ENCODE data around the gene ATF1.
"Not testable (repeated sequence)": the region's sequence is repeated elsewhere in the genome, so short reads cannot be mapped to it uniquely, and the experiment has no call there.

Gene ATF1

GRCh38 chr12:50753232-50753769 lies 10.6 kb upstream of the ATF1 start:
- no peak for DNase-seq

- DNase-seq: peak; percentile 82
Observed at GRCh38 chr12:50764286-50765094, 589 bp downstream of the ATF1 start.

GRCh38 chr12:50765095-50765911 lies 1.4 kb downstream of the ATF1 start:
- peak; percentile 44 for DNase-seq

GRCh38 chr12:50768391-50768790 lies 4.5 kb downstream of the ATF1 start:
- no peak for DNase-seq

GRCh38 chr12:50768813-50769212 lies 4.9 kb downstream of the ATF1 start:
- not testable (repeated sequence) for DNase-seq

- DNase-seq: no peak
Observed at GRCh38 chr12:50771409-50771808, 7.5 kb downstream of the ATF1 start.

- no peak for DNase-seq
Observed at GRCh38 chr12:50772470-50772869, 8.6 kb downstream of the ATF1 start.

DNA sequence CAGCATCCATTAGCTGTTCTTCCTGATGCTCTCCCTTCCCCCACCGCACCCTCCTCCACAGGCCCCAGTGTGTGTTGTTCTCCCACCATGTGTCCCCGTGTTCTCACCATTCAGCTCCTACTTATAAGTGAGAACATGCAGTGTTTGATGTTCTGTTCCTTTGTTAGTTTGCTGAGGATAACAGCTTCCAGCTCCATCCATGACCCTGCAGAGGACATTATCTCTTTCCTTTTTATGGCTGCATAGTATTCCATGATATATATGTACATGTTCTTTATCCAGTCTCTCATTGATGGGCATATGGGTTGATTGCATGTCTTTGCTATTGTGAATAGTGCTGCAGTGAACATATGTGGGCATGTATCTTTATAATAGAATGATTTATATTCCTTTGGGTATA lies 9.0 kb downstream of the ATF1 start:
- DNase-seq: no peak

DNA sequence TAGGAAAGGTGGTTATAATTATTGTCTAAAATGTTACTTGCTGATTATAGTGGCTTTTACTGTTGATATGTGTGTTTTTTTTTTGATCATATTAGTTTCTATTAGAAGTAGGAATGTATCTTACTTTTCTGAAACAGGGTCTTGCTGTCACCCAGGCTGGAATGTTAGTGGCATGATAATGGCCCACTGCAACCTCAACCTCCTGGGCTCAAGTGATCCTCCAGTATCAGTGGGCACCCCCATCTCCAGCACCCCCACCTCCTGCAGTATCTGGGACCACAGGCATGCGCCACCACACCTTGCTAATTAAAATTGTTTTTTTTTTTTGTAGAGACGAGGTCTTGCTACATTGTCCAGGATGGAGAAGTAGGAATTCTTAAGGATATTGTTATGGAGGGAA lies 11.3 kb downstream of the ATF1 start:
- DNase-seq: no peak

DNA sequence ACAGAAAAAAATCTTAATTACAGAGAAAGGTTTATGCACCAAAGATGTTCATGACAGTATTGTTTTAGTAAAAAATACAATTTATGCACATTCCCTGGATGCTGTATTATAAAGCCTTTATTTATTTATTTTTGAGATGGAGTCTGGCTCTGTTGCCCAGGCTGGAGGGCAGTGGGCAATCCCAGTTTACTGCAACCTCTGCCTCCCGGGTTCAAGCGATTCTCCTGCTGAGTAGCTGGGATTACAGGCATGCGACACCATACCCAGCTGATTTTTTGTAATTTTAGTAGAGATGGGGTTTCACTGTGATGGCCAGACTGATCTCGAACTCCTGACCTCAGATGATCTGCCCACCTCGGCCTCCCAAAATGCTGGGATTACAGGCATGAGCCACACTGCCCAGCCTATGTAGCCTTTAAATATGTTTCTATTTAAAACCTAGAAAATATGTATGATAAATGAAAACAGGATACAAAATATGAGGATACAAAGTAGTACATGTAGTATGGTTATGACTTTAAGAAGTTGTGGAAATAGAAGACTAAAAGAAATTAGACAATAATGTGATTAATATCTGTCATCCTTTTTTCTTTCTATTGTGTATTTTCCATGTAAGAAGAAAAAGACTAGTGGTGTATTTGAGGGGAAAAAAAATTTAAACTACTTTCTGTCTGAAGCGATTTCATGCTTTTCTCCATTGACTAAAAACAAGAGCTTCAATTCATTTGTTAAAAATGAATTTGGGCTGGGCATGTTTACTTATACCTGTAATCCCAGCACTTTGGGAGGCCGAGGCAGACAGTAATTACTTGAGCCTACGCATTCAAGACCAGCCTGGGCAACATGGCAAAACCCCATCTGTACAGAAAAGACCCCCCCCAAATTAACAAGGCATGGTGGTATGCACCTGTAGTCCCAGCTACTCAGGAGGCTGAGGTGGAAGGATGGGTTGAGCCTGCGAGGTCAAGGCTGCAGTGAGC lies 13.1 kb downstream of the ATF1 start:
- DNase-seq: no peak

DNA sequence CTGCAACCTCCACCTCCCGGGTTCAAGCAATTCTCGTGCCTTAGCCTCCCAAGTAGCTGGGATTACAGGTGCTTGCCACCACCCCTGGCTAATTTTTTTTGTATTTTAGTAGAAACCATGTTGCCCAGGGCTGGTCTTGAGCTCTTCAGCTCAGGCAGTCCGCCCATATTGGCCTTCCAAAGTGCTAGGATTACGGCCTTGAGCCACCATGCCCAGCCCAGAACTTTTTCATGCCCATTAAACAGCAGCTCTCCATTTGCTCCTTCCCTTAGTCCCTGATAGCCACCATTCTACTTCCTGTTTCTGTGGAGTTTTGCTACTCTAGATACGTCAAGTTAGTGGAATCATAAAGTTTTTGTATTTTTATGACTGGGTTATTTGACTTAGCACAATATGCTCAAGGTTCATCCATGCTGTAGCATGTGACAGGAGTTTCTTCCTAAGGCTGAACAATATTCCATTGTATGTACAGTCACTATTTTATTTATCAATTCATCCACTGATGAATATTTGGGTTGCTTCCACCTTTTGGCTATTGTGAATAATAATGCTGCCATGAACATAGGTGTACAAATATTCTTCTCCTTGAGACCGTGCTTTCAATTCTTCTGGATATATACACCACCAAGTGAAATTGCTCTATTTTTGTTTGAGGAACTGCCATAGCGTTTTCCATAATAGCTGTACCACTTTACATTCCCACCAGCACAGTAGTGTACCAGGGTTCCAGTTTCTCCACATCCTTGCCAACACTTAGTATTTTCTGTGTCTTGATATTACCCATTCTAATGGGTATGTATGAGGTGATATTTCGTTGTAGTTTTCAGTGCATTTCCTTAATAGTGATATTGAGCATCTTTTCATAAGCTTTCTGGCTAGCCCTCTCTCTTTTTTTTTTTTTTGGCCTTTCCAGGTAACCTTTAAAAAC lies 15.0 kb downstream of the ATF1 start:
- no peak for DNase-seq

- no peak for DNase-seq
Observed at GRCh38 chr12:50780013-50780412, 16.1 kb downstream of the ATF1 start.

DNA sequence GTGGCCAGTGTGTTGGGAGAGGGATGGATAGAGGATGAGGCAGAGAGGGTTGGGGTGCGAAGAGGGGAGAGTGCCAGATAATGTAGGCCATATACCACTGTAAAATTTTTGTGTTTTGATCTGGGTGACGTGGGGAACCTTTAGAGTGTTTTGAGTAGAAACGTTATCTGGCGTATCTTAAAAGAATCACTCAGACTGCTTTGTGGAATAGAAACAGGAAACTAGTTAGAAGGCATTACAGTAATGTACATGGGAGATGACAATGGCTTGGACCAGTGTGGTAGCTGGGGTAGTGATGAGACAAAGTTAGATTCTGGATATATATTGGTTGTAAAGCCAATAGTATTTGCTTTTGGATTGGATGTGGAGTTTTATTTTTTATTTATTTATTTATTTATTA lies 20.6 kb downstream of the ATF1 start:
- DNase-seq: no peak

GRCh38 chr12:50785406-50786001 lies 21.6 kb downstream of the ATF1 start:
- no peak for DNase-seq

GRCh38 chr12:50786498-50787231 lies 22.8 kb downstream of the ATF1 start:
- DNase-seq: no peak

GRCh38 chr12:50787618-50788017 lies 23.7 kb downstream of the ATF1 start:
- no peak for DNase-seq

- no peak for DNase-seq
Observed at GRCh38 chr12:50788561-50788960, 24.7 kb downstream of the ATF1 start.

DNA sequence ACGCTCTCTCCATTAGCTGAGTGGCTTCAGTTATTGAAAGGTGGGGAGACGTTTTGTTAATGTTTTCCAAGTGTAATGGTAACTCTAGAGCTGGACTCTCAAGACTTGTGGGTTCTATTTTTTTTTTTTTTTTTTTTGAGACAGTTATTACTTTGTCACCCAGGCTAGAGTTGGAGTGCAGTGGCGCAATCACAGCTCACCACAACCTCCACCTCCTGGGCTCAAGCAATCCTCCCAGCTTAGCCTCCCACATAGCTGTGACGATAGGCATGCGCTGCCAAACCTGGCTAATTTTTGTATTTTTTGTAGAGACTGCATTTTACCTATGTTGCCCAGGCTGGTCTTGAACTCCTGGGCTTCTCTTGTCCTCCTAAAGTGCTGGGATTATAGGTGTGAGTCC lies 26.2 kb downstream of the ATF1 start:
- DNase-seq: no peak

DNA sequence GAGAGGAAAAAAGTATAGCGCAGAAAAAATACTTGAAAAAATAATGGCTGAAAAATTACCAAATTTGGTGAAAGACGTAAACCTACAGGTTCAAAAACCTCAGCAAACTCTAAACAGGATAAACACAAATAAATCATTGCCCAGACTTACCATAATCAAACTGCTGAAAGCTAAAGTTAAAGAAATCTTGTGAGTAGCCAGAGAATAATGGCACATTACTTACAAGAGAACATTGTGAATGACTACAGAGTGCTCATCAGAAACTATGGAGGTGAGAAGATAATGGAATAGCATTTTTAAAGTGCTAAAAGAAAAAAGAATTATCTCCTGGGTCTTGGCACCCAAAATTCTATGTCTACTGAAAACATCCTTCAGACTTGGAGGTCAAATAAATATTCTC lies 36.0 kb downstream of the ATF1 start:
- no peak for DNase-seq

DNA sequence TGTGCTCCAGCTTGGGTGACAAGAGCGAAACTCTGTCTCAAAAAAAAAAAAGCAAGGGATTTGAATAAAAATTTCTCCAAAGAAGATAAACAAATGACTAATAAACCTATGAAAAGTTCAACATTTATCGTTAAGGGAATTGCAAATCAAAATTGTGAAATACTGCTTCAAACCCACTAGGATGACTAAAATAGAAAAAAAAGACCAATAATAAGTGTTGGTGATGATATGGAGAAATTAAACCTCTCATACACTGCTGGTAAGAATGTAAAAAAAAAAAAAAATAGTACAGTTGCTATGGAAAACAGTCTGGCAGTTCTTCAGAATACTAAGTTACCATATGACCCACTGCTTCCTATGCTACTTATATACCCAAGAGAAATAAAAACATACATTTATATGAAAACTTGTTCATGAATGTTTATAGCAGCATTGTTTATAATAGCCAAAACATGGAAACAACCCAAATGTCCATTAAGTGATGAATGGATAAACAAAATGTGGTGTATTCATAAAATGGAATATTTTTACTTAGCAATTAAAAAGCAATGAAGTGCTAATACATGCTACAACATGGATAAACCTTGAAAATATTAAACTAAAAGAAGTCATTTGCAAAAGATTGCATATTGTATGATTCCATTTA lies 39.5 kb downstream of the ATF1 start:
- DNase-seq: no peak

Measured in stimulated activated CD8-positive, alpha-beta memory T cell treated with anti-CD3 and anti-CD28 coated beads, Interleukin-4, amount 100 ng/mL, for 48 hours (primary cell).